ENCODE data around the gene SPC24.

GRCh38 chr19:11174336-11174735, 18.8 kb upstream of the SPC24 start:
- TF ChIP-seq CTCF (IDR thresholded peaks at IDR 0.05), result no peak
- TF ChIP-seq POLR2AphosphoS5 (IDR thresholded peaks at IDR 0.05), result no peak
- TF ChIP-seq POLR2A (IDR thresholded peaks at IDR 0.05), result no peak

Measured in breast epithelium (tissue), 3 donors.